Choroid plexus epithelial cell (primary cell): Measurements from ENCODE around the gene CDK4.

Source experiments
- DNase-seq: peaks from one replicate; pipeline ENCODE4 v3.0.0-alpha.2; 2010; ENCODE audit warnings: low read depth
- H3K4me3 ChIP-seq: 2 replicates; pipeline ENCODE4 v1.5.1; 2011; ENCODE audit warnings: low read depth, mild to moderate bottlenecking, control low read depth, low read length, moderate library complexity
- TF ChIP-seq, protein P1 (sequence below): conservative IDR thresholded peaks from 2 replicates; pipeline ENCODE4 v1.5.1; 2011; ENCODE audit warnings: low read depth, mild to moderate bottlenecking, control low read depth, inconsistent platforms, low read length, moderate library complexity

The CDK4 gene

DNA sequence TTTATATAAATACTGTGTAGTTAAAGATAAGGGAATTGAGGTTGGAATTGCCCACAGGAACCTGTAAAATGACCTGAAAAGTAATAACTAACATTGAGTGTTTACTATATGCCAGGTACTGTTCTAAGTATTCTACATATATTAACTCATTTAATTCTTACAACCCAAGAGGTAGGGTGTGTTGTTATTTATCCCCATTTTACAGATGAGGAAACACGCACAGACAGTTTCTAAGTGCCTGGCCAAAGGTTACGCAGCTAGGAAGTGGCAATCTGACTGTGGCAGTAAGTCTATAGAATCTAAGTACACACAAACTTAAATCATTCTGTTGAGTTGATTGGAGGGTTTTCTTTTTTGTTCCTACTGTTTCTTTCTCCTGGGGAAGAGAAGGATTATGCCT lies 8.3 kb downstream of the CDK4 start:
- TF ChIP-seq, protein P1, sequence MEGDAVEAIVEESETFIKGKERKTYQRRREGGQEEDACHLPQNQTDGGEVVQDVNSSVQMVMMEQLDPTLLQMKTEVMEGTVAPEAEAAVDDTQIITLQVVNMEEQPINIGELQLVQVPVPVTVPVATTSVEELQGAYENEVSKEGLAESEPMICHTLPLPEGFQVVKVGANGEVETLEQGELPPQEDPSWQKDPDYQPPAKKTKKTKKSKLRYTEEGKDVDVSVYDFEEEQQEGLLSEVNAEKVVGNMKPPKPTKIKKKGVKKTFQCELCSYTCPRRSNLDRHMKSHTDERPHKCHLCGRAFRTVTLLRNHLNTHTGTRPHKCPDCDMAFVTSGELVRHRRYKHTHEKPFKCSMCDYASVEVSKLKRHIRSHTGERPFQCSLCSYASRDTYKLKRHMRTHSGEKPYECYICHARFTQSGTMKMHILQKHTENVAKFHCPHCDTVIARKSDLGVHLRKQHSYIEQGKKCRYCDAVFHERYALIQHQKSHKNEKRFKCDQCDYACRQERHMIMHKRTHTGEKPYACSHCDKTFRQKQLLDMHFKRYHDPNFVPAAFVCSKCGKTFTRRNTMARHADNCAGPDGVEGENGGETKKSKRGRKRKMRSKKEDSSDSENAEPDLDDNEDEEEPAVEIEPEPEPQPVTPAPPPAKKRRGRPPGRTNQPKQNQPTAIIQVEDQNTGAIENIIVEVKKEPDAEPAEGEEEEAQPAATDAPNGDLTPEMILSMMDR, result no peak
- no peak for DNase-seq
- no peak overlapping the region for H3K4me3 ChIP-seq

DNA sequence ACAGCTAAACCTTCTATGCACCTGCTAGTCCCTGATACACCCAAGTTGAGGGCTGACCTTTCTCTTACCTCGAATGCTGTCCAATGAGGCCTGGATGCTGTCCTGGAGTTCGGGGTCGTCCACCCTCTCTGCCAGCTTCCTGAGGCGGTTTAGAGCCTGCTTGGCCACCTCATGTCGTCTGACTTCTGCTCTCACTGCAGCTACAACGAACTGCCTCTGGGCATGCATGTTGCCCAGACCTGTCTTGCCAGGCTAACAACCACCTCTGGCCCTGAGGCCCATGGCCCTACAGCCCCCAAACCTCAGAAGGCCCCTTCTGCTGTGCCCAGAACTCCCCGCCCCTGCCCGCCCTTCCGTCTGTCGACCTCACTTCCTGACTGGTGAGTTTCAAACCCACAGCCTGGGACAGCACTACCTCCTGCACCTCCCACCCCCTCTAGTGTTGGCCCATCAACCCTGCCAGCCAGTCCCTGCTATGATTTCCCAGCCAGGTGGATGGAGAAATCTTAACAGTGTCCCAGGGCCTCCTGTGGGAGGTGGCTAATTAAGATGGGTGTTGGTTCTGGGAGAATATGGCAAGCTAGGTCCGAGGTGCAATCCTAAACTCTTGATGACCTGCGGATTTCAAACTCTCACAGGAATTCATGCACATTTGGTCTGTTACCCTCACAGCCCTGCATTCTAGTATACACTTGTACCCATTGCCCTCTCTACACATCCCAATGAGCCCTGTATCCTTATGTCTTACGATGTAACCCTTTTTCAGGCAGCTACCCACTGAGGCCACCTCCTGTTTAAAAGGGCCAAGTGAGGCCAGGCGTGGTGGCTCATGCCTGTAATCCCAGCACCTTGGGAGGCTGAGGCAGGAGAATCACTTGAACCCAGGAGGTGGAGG lies 10.0 kb downstream of the CDK4 start:
- TF ChIP-seq, protein P1, result no peak
- H3K4me3 ChIP-seq, result no peak overlapping the region
- no peak for DNase-seq

DNA sequence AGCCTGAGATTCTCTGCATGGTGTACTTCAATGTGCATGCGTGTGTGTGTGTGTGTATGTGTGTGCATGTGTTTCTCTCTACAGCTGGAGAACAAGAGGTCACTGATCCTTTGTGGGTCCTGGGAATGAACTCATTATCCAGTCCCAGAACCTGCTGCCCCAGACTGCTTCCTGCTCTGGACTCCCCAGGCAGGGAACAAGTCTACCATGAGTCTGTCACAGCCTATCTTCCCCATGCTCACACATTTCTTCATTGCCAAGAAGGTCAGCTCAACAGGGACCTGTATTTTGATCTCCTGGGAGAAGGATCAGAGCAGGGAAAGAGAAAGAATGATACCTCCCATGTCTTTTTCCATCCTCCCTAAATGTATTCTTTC lies 10.7 kb downstream of the CDK4 start:
- TF ChIP-seq, protein P1, result no peak
- H3K4me3 ChIP-seq, result no peak overlapping the region
- DNase-seq, result no peak

DNA sequence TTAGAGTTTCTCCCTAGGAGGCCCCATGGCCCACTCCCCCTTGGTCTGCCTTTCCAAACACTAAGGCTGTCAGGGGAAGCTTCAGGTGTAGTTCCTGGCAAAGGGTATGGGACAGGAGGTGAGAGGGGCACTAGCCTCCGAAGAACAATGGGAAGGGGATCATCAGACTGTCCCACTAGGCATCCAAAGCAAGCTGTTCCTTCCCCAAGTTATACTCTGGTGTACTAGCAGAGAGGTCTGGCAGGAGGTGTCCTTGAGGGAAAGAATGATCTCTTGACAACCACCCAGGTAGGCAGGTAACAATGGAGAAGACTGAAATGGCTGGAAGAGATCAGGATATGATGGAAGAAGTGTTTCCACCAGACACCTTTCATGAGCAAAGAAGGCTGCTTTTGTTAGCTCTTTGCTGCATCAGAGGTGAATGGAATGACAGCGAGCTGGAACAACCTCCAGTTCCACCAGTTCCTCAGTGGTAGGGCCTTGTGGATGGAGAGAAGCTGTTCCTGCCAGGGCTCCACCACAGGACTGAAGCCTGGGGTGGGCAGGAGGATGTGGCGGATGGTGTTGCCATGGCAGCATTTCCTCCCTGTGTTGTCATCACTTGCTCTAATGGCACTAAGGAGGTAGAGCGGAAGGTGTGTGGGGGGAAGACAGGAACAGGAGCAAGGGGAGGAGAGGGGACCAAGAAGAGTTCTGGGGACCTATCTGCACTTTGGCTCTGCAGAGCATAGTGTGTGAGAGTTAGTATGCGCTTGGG lies 11.3 kb downstream of the CDK4 start:
- DNase-seq, result no peak
- TF ChIP-seq, protein P1, result no peak
- no peak overlapping the region for H3K4me3 ChIP-seq

DNA sequence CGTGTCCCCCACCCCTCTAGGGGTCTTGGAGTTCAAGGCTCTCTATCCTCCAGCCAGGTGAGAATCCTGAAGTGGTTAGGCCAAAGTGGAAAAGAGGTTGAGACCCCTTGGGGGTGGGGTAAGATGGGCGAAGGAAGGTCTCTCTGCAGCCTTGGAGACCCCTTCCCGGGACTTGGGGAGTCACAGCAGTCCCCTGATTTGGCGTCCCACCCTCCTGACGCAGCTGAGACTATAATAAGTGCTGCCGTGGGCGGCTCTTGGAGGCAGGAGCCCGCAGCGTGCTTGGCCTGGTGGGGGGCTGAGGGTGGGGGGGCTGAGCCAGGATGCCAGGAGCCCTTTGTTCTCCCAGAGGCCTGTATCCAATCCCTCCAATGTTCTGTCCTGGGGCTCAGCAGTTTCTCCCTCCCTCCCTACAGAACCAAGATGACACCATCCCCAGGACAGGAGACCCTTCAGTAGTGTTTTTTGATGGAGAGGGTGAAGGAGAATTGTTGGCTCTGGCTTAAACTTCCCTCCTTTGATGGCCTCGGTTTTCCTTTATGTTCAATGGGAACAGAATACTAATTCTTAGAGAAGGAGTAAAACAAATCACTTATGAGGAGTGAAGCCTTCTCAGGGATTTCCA lies 12.1 kb downstream of the CDK4 start:
- no peak for DNase-seq
- no peak overlapping the region for H3K4me3 ChIP-seq
- TF ChIP-seq, protein P1, result no peak

DNA sequence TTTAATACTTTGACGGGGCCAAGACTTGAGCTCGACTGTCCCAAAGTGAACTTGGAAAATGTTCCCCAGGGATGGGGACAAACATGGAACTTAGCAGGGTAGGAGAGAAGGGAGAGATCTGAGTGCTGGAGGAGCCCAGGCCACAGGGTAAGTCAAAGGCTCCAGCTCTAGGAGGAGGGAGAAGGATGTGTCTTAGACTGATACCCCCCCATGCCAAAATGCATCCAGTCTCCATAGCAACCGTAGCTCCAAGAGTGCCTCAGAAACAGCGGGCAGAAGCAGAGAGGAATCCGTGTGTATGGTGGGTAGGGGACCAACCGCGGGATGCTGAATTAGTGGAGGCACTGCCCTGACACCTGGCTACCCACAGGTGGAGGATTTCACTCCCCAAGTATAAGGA lies 12.7 kb downstream of the CDK4 start:
- TF ChIP-seq, protein P1, result no peak
- no peak overlapping the region for H3K4me3 ChIP-seq
- no peak for DNase-seq
